GM06990 (cell line): Measurements from ENCODE around the gene MED27.

Experiments
- DNase-seq: peaks from one replicate; pipeline ENCODE4 v3.0.0-alpha.2; 2011; ENCODE audit not compliant: insufficient read length; ENCODE audit errors: extremely low read depth
- H3K27me3 ChIP-seq: replicated peaks from 2 replicates; pipeline ENCODE4 v1.6.0; 2011; ENCODE audit warnings: low read length; ENCODE audit not compliant: control insufficient read depth, insufficient read depth
- H3K36me3 ChIP-seq: 2 replicates; pipeline ENCODE4 v1.5.1; 2011; ENCODE audit warnings: low read length; ENCODE audit not compliant: control insufficient read depth, insufficient read depth
- H3K4me3 ChIP-seq: replicated peaks from 2 replicates; pipeline ENCODE4 v1.5.1; 2011; ENCODE audit warnings: low read depth, mild to moderate bottlenecking, control low read depth, low read length
- TF ChIP-seq, protein P1 (sequence below): IDR thresholded peaks from 2 replicates; pipeline ENCODE4 v1.5.1; 2011; ENCODE audit warnings: low read length, control low read depth, mild to moderate bottlenecking, inconsistent platforms; ENCODE audit not compliant: insufficient read depth, poor library complexity, severe bottlenecking

Gene MED27

GRCh38 chr9:131851414-131851813 is 228.3 kb downstream of the MED27 start:
- Histone ChIP-seq H3K36me3 (no peaks in the 10 kb centered on the region), H3K27me3 (no peaks in the 10 kb centered on the region; the same call in 1 of the 2 replicates), H3K4me3 (no peak overlapping the region)
- TF ChIP-seq, protein P1, sequence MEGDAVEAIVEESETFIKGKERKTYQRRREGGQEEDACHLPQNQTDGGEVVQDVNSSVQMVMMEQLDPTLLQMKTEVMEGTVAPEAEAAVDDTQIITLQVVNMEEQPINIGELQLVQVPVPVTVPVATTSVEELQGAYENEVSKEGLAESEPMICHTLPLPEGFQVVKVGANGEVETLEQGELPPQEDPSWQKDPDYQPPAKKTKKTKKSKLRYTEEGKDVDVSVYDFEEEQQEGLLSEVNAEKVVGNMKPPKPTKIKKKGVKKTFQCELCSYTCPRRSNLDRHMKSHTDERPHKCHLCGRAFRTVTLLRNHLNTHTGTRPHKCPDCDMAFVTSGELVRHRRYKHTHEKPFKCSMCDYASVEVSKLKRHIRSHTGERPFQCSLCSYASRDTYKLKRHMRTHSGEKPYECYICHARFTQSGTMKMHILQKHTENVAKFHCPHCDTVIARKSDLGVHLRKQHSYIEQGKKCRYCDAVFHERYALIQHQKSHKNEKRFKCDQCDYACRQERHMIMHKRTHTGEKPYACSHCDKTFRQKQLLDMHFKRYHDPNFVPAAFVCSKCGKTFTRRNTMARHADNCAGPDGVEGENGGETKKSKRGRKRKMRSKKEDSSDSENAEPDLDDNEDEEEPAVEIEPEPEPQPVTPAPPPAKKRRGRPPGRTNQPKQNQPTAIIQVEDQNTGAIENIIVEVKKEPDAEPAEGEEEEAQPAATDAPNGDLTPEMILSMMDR, result no peak
- no peak for DNase-seq

GRCh38 chr9:131849391-131849790 is 230.3 kb downstream of the MED27 start:
- Histone ChIP-seq H3K4me3 (no peak overlapping the region), H3K27me3 (no peaks in the 10 kb centered on the region; the same call in 1 of the 2 replicates), H3K36me3 (no peaks in the 10 kb centered on the region)
- TF ChIP-seq, protein P1, result no peak
- DNase-seq, result no peak

GRCh38 chr9:131848570-131849160 is 231.0 kb downstream of the MED27 start:
- H3K27me3 ChIP-seq, result no peaks in the 10 kb centered on the region; the same call in 1 of the 2 replicates
- no peak overlapping the region for H3K4me3 ChIP-seq
- no peak for DNase-seq
- no peaks in the 10 kb centered on the region for H3K36me3 ChIP-seq
- TF ChIP-seq, protein P1, result no peak

- H3K27me3 ChIP-seq, result no peaks in the 10 kb centered on the region; the same call in 1 of the 2 replicates
Observed at GRCh38 chr9:131847665-131848354, 231.9 kb downstream of the MED27 start.

DNA sequence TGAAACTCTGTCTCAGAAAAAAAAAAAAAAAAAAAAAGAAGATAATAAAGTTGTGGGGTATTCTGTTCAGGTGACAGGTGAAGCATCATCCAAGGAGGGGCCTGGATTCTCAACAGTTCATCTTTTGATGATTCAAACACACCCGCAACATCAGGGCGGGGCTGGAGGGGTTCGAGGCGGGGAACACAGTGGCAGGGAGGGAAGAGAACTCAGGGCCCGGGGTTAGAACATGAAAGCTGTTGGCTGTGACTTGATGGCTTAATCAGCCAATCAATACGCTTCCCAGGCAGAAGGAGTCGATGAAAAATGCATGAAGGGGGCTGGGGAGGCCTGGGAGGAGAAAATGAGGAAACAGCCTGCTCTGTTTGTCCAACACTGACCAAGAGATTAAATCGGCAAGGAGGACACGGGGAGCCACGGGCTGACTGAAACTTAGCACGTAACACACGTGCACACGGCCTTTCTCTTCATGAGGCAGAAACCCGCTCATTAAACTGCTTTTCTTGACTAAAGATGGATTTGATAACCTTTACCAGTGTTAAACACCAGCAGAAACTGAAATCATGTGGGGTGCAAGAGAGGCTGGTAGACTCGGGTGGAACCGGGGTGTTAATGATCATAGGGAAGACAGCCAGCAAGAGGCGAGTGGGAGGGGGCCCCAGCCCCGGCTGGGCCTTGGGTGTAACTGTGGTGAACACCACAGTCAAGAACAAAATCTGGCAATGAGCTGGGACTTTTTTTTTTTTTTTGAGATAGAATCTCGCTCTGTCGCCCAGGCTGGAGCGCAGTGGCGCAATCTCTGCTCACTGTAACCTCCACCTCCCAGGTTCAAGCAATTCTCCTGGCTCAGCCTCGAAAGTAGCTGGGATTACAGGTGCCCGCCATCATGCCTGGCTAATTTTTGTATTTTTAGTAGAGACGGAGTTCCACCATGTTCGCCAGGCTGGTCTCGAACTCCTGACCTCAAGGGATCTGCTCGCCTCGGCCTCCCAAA is 234.1 kb downstream of the MED27 start:
- DNase-seq, result no peak
- H3K4me3 ChIP-seq, result no peak overlapping the region
- no peaks in the 10 kb centered on the region; the same call in 1 of the 2 replicates for H3K27me3 ChIP-seq
- no peaks in the 10 kb centered on the region for H3K36me3 ChIP-seq
- TF ChIP-seq, protein P1, result no peak

More at GRCh38 chr9:131847665-131848354, 231.9 kb downstream of the MED27 start:
- TF ChIP-seq, protein P1, result no peak
- Histone ChIP-seq H3K36me3 (no peaks in the 10 kb centered on the region), H3K4me3 (no peak overlapping the region)
- DNase-seq, result no peak
